GM12874 (cell line): Measurements from ENCODE around the gene ALG5.

Experiments used
- TF ChIP-seq, protein P1 (sequence below): IDR thresholded peaks from 2 replicates; pipeline ENCODE4 v1.5.1; 2011; ENCODE audit warnings: low read depth, mild to moderate bottlenecking, control low read depth, low read length, moderate library complexity; ENCODE audit not compliant: insufficient read depth

ALG5 gene

DNA sequence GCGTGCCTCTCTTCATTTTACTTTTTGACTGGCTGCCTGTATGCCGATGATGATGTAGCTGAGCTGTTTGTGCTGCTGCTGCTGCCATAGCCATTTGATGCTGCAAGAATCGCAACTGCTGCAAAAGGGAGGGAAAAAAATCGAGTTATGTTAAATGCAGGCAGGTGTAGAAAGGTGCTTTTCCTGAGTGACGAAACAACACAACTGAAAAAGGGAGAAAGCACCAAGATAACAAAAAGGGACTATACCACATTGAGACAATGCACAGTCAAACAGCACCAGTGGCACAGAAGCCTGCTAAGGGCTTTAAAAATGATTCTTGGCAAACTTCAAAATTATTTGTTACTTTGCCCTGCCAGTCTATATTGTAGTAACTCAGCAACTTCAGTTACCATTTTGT lies 10.6 kb upstream of the ALG5 start:
- TF ChIP-seq, protein P1, sequence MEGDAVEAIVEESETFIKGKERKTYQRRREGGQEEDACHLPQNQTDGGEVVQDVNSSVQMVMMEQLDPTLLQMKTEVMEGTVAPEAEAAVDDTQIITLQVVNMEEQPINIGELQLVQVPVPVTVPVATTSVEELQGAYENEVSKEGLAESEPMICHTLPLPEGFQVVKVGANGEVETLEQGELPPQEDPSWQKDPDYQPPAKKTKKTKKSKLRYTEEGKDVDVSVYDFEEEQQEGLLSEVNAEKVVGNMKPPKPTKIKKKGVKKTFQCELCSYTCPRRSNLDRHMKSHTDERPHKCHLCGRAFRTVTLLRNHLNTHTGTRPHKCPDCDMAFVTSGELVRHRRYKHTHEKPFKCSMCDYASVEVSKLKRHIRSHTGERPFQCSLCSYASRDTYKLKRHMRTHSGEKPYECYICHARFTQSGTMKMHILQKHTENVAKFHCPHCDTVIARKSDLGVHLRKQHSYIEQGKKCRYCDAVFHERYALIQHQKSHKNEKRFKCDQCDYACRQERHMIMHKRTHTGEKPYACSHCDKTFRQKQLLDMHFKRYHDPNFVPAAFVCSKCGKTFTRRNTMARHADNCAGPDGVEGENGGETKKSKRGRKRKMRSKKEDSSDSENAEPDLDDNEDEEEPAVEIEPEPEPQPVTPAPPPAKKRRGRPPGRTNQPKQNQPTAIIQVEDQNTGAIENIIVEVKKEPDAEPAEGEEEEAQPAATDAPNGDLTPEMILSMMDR, result no peak

DNA sequence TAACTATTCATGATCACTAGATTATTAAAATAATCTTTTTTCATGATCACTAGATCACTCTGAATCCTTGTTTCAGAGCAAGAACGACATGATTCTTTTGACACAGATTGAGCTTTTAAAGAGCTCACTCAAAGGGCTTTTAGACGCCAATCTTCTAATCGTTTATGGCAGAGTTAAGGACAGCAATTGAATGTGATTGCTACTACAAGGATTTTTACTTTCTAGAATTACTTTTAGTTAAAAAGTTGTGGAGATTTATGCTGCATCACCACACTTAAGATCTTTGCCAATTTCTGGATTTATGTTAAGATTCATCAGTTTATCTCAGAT lies 2.7 kb upstream of the ALG5 start:
- TF ChIP-seq, protein P1, result no peak

DNA sequence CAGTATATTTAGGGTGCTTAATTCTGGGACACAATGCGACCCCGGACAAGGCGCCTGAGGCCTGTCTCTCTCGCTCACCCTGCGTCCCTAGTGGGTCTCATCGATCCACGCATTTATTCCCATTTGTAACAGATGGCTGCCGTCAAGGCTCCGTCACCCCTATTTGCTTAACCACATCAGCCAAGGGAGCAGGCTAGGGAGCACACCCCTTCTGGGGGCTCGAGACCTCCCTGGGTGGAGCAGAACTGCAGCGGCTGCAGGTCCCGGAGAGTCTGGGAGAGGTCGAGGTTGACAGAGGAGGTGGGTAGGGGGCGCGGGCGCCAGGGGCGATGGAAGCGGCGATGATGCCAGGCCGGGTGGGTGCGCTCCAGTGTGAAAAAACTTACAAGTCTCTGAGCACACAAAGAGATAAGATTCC lies 507 bp downstream of the ALG5 start:
- TF ChIP-seq, protein P1, result no peak

DNA sequence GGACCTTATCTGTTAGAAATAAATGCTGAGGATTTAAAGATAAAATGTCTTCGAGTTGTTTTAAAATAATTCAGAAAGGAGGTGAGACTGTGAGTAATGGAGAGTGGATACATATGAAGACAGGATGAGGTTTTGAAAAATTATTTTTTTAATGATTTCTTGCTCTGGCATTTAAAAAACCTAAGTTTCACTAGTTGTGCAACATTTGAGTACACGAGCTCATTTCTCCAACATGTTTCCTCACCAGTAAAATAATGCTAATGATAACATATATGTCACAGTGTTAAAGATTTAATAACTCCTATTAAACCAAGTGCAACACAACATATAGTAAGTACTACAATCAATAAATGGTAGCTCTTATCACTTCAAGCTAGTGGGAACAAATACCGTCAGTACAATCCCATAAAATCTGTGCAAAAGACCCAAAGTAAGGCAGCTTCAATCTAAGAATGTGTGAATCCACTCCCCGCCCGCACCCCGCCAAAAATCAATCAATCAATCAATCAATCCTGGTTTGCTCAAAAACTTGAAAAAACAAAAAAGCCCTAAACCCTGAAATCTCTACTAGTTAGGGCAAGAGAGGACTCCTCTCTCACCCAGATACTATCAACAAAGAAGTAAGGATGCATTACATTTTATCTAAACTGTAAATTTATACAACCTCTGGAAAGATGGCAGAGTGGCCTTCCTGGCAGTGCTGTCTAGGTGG lies 1.3 kb downstream of the ALG5 start:
- TF ChIP-seq, protein P1, result no peak

DNA sequence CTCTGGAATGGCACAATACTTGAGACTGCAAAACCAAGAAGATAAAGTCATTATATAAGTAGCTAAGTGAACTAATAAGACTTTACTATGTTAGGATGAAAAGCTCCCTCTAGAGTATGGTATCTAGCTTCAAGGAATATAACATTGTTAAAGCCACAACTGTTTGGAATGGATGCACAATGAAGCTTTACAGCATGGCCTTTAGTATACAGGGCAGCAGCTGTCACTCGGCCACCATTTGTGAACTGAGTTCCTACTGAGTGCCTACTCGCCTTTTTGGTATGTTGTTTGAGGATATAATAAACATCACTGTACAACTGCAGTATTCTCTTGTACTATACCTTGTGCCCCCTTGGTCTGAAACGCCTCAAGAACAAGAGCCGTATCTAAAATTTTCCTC lies 6.8 kb downstream of the ALG5 start:
- TF ChIP-seq, protein P1, result no peak

DNA sequence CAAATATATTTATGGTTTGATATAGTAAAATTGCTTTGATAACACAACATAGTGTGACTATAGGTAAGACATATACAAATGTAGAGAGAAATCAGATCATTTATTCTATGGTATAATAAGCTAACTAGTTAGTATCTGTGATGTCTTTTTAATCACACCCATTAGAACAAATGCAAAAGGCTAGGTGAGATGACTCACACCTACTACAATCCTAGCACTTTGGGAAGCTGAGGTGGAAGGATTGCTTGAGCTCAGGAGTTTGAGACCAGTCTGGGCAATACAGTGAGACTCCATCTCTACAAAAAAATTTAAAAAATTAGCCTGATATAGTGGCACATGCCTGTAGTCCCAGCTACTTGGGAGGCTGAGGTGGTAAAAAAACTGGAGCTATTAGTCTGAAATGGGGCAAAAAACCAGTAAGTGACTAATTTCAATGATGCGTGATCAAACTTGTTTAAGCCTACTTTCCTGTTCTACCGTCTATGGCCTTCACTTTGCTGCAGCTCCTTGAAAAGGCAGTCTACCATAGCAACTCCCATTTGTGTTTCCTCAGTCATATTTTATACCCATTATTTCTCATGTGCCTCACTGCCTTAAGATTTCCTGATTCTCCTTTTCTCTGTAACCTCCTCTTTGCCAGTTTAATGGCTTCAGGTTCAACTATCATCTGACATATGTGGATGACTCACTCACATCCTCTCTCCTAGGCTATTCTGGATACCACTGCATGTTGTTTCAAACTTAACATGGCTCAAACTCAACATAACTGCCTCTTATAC lies 12.5 kb downstream of the ALG5 start:
- TF ChIP-seq, protein P1, result no peak

DNA sequence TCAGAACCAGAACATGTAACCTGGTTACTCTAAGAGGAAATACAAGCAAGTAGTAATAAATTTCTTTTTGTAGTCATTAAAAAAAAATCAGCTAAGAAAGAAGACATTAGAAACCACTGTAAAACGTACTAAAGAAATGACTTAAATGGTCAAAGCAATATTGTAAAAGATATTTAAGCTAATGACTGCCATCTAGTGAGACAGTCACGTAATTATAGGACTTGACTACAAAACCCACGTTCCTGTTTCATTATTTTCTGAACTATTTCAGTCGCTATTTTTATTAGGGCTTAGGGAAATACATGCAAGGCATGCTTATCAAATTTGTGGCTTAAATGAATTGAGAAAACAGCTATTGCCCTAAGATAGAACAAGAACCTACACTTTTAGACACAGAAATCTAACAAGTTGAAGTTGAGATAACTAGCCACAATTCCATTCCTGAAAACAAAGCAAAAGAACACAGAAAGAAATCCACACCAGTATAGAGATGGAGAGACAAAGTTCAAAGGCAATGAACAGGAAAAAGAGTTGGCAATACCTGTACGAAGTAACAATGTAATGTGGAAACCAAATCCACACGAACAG lies 17.9 kb downstream of the ALG5 start:
- TF ChIP-seq, protein P1, result peak; percentile 27; the same call in 1 of the 2 replicates
